Hepatocyte (in vitro differentiated cells): Measurements from ENCODE around the gene PLD1.

Experiments used
- EZH2 ChIP-seq: fragments of 200-600 bp; sonication (generic); IDR thresholded peaks from 2 replicates; pipeline ENCODE4 v1.6.1; 2016; ENCODE audit warnings: antibody characterized with exemption, mild to moderate bottlenecking, borderline replicate concordance
- EZH2phosphoT487 ChIP-seq: fragments of 200-600 bp; sonication (generic); IDR thresholded peaks from one replicate; pipeline ENCODE4 v1.6.1; 2018; ENCODE audit warnings: antibody characterized with exemption, mild to moderate bottlenecking, low read depth, moderate library complexity; ENCODE audit not compliant: unreplicated experiment, severe bottlenecking
- TF ChIP-seq, protein P1 (sequence below): fragments of 200-600 bp; sonication (generic); IDR thresholded peaks from 2 replicates; pipeline ENCODE4 v1.5.1; 2016; ENCODE audit warnings: antibody characterized with exemption, mild to moderate bottlenecking; ENCODE audit not compliant: poor library complexity

DNA sequence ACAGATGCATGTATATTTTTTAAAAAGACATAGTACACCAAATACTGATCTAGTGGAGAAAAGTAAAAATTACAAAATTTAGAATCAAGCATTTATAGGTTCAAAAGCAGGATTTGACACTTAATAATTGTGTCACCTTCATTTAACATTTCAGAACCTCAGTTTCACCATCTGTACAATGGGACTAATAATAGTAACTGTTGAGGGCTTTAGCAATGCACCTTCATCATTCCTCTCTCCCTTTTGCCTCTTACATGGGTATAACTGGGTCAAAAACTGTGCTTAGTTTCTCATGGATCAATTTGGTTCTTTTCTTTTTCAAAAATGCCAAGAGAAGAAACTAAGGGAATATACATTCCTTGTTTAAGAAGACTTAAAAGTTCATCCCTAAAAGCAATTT is 27.4 kb upstream of the PLD1 start:
- TF ChIP-seq EZH2 (no peak), EZH2phosphoT487 (no peak)
- TF ChIP-seq, protein P1, sequence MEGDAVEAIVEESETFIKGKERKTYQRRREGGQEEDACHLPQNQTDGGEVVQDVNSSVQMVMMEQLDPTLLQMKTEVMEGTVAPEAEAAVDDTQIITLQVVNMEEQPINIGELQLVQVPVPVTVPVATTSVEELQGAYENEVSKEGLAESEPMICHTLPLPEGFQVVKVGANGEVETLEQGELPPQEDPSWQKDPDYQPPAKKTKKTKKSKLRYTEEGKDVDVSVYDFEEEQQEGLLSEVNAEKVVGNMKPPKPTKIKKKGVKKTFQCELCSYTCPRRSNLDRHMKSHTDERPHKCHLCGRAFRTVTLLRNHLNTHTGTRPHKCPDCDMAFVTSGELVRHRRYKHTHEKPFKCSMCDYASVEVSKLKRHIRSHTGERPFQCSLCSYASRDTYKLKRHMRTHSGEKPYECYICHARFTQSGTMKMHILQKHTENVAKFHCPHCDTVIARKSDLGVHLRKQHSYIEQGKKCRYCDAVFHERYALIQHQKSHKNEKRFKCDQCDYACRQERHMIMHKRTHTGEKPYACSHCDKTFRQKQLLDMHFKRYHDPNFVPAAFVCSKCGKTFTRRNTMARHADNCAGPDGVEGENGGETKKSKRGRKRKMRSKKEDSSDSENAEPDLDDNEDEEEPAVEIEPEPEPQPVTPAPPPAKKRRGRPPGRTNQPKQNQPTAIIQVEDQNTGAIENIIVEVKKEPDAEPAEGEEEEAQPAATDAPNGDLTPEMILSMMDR = no peak
